Adrenal gland (tissue), 12 donors: Measurements from ENCODE around the gene C14orf132. TPM values are rescaled to one million over a fixed set of nuclear protein-coding genes. Genes with fewer than 3 reads are reported as not detected.

Experiments used
- DNase-seq, 7 donors: peaks; one replicate each; pipeline ENCODE4 v3.0.0-alpha.2; 2019 to 2020
- H3K27ac ChIP-seq, 5 donors: fragments of 200-600 bp; sonication (generic) in 4 of 5; 1 replicate in 3 of 5; 2 replicates in 2 of 5; pipeline versions ENCODE4 v1.5.1 to v1.8.0; 2016 to 2020; ENCODE audit warnings: mild to moderate bottlenecking in 1 of 5
- H3K27me3 ChIP-seq: fragments of 200-600 bp; 2 replicates; pipeline ENCODE4 v1.8.0; 2021
- H3K36me3 ChIP-seq, 2 donors: fragments of 200-600 bp; replicated peaks in 1 of 2; 1 replicate in 1 of 2; 2 replicates in 1 of 2; pipeline versions ENCODE4 v1.5.1 to v1.8.0; 2018 to 2022
- H3K4me1 ChIP-seq, 2 donors: fragments of 200-600 bp; replicated peaks in 1 of 2; 1 replicate in 1 of 2; 2 replicates in 1 of 2; pipeline versions ENCODE4 v1.5.1 to v1.8.0; 2018 to 2021
- H3K4me3 ChIP-seq, 4 donors: fragments of 200-600 bp; sonication (generic) in 3 of 4; one replicate each; pipeline ENCODE4 v1.5.1; 2016 to 2018
- H3K9me3 ChIP-seq, 3 donors: fragments of 200-600 bp; sonication (generic) in 1 of 3; replicated peaks in 1 of 3; 1 replicate in 2 of 3; 2 replicates in 1 of 3; pipeline versions ENCODE4 v1.5.1 to v1.8.0; 2016 to 2021
- POLR2A ChIP-seq, 2 donors: fragments of 450-650 bp; IDR thresholded peaks; one replicate each; pipeline ENCODE4 v1.6.1; 2017; ENCODE audit warnings: antibody characterized with exemption in 2 of 2, mild to moderate bottlenecking in 2 of 2, moderate library complexity in 1 of 2
- WGBS, 4 donors: extraction: QIAGEN DNeasy Blood & Tissue Kit in 2 of 4; methylation state at CpG; one replicate each; pipeline versions ENCODE4 v1.1.5 to v1.1.7; 2013 to 2017; 5-methylcytosine and 5-hydroxymethylcytosine counted together
- intact Hi-C, 2 donors: fragments of 100-400 bp; cut with DNase I; formaldehyde crosslinking; loops; one replicate each; pipeline versions ENCODE4 v1.14.1 to v1.15.0; 2022 to 2023
- polyA plus RNA-seq, 3 donors: library from polyadenylated mRNA; stranded (reverse); fragments of 200-250 nt in 2 of 3; fragments of 350-450 nt in 1 of 3; fragmentation: Illumina TruSeq in 1 of 3; extraction: RNeasy Lipid Tissue Mini Kit (QIAGEN cat#74804) in 1 of 3; gene quantifications; one replicate each; pipeline ENCODE4 v1.2.3, GENCODE V29; 2013 to 2014
- total RNA-seq, 9 donors: library from RNA; depleted of rRNA in 4 of 9; stranded (reverse); fragments of >200 nt in 4 of 9; fragments of 120-200 nt in 1 of 9; fragmentation: NEBNext Ultra II Directional in 1 of 9; extraction: Animal tissue kit (Norgen Biotek cat#: 25700) in 1 of 9; gene quantifications; one replicate each; pipeline versions ENCODE4 v1.1.0 to v1.2.4, GENCODE V29; 2013 to 2023
- TF ChIP-seq, protein P1 (sequence below), 6 experiments: fragments of 450-650 bp in 4 of 6; fragments of 200-600 bp in 2 of 6; sonication (generic) in 1 of 6; IDR thresholded peaks; 1 replicate in 5 of 6; 2 replicates in 1 of 6; pipeline versions ENCODE4 v1.5.1 to v1.8.0; 2016 to 2021; ENCODE audit warnings: antibody characterized with exemption in 6 of 6, mild to moderate bottlenecking in 2 of 6, moderate library complexity in 1 of 6
- donor health status: healthy with polysubstance abuse.
- donor health status: Bipolar disorder and iron deficiency.
- donor health status: DM: yes; HTN: yes; CAD: no.
- donor health status: DM: no; HTN: no; CAD: no.
- donor health status: DM: no; HTN: no; CAD: no.
- donor health status: DM: yes; HTN: yes; CAD: no.

Gene C14orf132
- total and polyA plus RNA-seq, 12 donors, result 4.5 to 34.8 (median 11.8) TPM

DNA sequence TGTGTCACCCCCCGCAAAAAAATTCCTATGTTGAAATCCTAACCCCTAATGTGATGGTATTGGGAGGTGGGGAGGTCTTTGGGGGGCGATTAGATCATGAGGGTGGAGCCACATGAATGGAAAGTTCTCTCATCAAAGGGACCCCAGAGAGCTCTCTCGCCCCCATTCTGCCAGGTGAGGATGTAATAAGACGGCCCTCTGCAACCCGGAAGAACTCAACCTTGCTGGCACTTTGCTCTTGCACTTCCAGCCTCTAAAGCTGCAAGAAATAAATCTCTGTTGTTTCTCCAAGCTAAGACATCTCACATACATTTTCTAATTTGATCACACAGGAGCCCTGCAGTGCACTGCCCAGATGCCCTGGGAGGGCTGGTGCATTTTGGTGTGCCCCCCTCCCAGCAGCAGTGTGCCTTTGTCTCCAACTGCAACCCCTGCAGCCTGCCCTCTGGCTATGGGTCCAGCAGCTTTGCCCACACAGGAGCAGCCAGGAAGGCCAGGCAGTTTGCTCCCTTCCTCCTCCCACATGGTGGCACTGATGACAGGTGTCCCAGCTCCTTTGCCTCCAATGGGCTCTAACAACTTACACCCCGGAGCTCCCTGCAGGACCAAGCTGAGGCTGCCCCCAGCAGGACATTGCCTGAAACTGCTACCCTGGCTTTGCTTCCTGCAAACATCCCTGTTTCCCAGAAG is 59.3 kb downstream of the C14orf132 start:
- no peak overlapping the region for H3K4me3 ChIP-seq
- H3K9me3 ChIP-seq, result no peaks in the 10 kb centered on the region
- H3K4me1 ChIP-seq, result peaks cover 0 to 13% of the 10 kb centered on the region in 2 donors
- H3K27ac ChIP-seq, result peak overlapping the region in 1 of 5 donors; percentile 60
- WGBS, 4 donors, result 37 to 49% (median 46%) methylated on average over 6 of the region's 6 CpGs
- intact Hi-C loops, result loop anchor here in 1 of 2 donors (2.0 kb wide), 1 partner anchor 176 kb away; no protein-coding TSS in a partner anchor
- no peaks in the 10 kb centered on the region for H3K36me3 ChIP-seq
- no peaks in the 10 kb centered on the region for H3K27me3 ChIP-seq
- peak in 3 of 7 donors; percentile 24 to 82 (median 26) for DNase-seq
- TF ChIP-seq, protein P1, sequence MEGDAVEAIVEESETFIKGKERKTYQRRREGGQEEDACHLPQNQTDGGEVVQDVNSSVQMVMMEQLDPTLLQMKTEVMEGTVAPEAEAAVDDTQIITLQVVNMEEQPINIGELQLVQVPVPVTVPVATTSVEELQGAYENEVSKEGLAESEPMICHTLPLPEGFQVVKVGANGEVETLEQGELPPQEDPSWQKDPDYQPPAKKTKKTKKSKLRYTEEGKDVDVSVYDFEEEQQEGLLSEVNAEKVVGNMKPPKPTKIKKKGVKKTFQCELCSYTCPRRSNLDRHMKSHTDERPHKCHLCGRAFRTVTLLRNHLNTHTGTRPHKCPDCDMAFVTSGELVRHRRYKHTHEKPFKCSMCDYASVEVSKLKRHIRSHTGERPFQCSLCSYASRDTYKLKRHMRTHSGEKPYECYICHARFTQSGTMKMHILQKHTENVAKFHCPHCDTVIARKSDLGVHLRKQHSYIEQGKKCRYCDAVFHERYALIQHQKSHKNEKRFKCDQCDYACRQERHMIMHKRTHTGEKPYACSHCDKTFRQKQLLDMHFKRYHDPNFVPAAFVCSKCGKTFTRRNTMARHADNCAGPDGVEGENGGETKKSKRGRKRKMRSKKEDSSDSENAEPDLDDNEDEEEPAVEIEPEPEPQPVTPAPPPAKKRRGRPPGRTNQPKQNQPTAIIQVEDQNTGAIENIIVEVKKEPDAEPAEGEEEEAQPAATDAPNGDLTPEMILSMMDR (IDR thresholded peaks at IDR 0.05), result peak in 4 of 6 experiments; percentile 43 to 64 (median 56)
- no peak for TF ChIP-seq POLR2A (IDR thresholded peaks at IDR 0.05)

DNA sequence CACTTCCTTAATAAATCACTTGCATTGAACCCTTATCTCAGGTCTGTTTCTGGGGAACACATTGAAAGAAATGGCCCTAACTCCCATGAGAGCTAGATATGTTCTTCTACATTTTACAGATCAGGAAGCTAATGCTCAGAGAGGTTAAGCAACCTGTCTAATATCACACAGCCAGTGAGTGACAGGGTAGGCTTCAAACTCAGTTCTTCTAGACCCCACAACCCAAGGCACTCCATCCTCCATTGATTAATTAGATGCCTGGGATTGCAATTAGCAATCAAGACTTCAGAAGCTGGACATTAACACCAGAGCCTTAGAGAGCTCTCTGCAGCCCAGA is 59.8 kb downstream of the C14orf132 start:
- no peak overlapping the region for H3K4me3 ChIP-seq
- TF ChIP-seq, protein P1 (IDR thresholded peaks at IDR 0.05), result no peak
- no peak for TF ChIP-seq POLR2A (IDR thresholded peaks at IDR 0.05)
- intact Hi-C loops, result loop anchor here in 1 of 2 donors (2.0 kb wide), 1 partner anchor 176 kb away; no protein-coding TSS in a partner anchor

DNA sequence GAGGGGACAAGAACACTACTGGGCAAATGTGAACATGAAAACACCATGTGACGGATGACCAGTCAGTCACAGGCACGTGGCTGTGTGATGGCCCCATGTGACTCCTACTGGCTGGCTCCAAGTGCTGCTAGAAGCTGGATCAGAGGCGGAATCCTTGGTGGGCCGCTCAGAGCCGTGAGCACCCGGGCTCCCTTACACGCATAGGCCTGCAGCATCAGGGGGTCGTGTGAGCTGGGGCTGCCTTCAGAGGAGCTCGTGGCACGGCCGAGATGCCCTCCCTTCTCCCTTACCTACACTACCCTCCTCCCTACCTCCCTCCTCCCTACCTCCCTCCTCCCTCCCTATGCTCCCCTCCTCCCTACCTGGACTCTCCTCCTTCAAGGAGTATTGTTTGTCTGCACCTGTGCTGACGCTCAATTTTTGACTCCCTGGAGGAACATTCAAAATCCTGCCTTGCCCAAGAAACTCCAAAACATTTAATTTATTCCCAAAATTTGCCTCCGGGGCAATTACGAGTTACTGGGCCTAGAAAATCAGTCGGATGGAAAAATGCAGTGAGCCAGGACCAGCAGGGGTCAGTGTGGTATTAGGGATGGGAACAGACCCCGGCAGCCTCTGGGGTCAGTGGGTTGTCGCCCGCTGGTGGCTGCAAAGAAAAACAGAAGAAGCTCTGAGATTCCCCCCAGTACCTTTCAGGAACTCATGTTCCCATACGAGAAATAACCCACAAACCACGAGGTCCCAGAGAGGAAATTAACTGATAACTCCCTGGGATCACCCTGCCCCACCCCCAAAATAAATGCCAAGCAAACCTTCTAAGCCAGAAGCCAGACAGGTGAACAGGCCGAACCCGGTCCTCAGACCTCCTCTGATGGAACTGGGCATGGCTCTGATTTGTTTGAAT is 61.3 kb downstream of the C14orf132 start:
- intact Hi-C loops, result loop anchor here (5.0 to 10.0 kb wide), 3 partner anchors 177 to 322 kb away; no protein-coding TSS in a partner anchor
- no peak overlapping the region for H3K4me3 ChIP-seq
- DNase-seq, result peak; percentile 60 to 90 (median 77)
- no peaks in the 10 kb centered on the region for H3K27me3 ChIP-seq
- TF ChIP-seq, protein P1 (IDR thresholded peaks at IDR 0.05), result peak; percentile 56 to 88 (median 80)
- TF ChIP-seq POLR2A (IDR thresholded peaks at IDR 0.05), result no peak
- no peaks in the 10 kb centered on the region for H3K9me3 ChIP-seq
- peak overlapping the region in 1 of 5 donors; percentile 64 for H3K27ac ChIP-seq
- WGBS, 4 donors, result 18 to 36% (median 33%) methylated on average over 15 to 22 of the region's 22 CpGs
- peaks cover 0 to 5% of the 10 kb centered on the region in 2 donors for H3K4me1 ChIP-seq
- H3K36me3 ChIP-seq, result no peaks in the 10 kb centered on the region

More for the DNA sequence above, 59.8 kb downstream of the C14orf132 start:
- H3K27ac ChIP-seq, result no peak overlapping the region
- H3K36me3 ChIP-seq, result no peaks in the 10 kb centered on the region
- H3K9me3 ChIP-seq, result no peaks in the 10 kb centered on the region
- H3K4me1 ChIP-seq, result peaks cover 0 to 13% of the 10 kb centered on the region in 2 donors
- H3K27me3 ChIP-seq, result no peaks in the 10 kb centered on the region
- no peak for DNase-seq
